GM18909 (cell line): Measurements from ENCODE around the gene KAZALD1.

Experiments
- ATAC-seq: cut with Tn5 transposase; IDR thresholded peaks from one replicate; pipeline ENCODE4 v1.9.1; 2021; ENCODE audit warnings: mild to moderate bottlenecking; ENCODE audit not compliant: unreplicated experiment, poor library complexity

The KAZALD1 gene

DNA sequence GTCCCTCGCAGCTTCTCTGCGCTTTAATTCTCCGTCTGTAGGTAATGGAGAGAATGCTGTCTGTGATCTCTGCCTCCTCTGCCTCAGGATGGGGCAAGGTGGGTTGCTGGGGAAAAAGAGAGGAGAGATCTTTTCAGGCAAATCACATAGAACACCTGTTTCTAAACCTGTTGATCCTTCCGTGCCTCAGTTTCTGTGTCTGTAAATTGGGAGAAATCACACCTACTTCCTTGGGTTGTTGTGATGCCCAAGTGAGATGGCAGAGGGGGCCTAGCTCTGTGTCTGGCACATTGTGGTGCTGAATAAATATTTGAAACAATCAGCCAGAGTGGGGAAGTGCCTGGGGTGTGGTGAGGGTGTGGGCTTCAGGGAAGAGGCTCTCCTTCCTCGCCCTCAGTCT, 28.8 kb downstream of the KAZALD1 start:
- no peak for ATAC-seq

GRCh38 chr10:101091546-101092290, 29.9 kb downstream of the KAZALD1 start:
- ATAC-seq: no peak

DNA sequence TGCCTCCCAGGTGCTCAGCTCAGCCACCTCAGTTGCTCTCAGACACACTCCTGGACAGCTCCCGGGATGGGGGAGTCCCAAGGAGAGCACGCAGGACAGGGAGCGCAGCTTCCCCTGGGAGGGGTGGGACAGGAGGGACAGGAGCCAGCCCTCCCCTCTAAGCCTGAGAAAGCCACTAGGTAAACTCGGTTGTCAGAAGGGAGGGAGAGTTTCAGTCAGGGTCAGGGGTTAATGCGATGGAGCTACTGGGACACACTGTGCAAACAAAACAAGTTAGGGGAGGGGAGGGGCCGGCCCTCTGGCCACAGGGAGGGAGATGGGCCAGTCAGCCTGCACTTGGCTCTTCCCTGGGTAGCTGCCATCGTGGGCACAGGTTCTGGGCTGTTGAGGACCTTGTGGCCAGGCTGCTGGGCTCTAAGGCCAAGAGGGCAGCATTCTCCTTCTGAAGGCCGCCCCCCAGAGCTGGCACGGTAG, 31.1 kb downstream of the KAZALD1 start:
- ATAC-seq: no peak

DNA sequence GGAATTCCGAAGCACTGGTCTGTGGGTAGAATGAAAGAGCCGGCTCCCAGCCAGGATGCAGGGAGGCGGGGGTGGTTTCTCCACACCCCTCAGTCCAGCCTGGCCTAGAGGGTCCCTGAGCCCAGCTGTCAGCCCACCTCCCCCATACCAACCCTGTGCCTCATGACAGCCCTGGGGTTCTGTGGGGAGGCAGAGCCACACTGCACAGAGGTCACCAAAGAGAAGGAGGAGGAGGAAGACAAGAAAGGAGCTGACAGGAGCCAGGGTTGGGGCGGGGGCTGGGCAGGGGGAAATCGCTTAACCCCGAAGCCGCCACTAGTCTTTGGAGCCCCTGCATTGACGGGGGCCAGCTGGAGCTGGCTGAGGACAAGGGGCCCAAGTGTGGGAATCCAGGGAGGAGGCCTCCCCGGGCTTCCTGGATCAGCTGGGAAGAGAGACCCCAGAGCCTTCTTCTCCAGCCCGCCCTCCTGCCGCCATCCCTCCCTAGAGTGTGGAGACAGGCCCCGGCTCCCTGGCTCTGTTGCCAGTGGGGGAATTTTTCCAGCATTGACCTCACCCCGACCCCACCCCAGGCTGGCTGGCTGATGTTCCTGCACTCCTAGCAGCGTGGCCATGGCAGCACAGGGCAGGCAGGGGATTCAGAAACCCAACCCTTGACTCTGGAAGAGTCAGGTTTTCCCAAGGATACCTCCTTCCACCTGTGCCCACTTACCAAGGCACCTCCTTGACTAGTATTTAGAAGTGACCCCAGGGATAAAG, 32.5 kb downstream of the KAZALD1 start:
- ATAC-seq: no peak

GRCh38 chr10:101095004-101095403, 33.2 kb downstream of the KAZALD1 start:
- no peak for ATAC-seq

- peak; percentile 65 for ATAC-seq
Measured at GRCh38 chr10:101095550-101096213, 33.9 kb downstream of the KAZALD1 start.

- ATAC-seq: no peak
Measured at GRCh38 chr10:101096378-101096777, 34.6 kb downstream of the KAZALD1 start.

- ATAC-seq: no peak
Measured at GRCh38 chr10:101097881-101098280, 36.1 kb downstream of the KAZALD1 start.

DNA sequence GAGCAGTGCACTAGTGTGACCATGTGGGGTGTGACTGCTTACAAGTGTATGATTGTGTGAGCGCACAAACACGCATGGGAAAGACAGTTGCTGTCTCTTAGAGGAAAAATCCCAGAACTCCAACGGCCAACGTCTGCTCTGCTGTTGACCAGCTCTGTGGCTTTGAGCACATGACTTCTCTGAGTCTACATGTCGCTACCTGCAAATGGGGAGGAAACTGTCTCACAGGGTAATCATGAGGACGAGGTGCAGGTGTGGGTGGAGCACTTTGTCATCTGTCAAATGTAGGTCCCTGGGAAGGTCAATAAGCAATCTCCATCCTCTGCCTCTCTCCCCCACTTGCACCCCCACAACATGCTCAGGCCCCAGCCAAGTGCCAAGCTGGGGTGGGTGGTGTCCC, 38.1 kb downstream of the KAZALD1 start:
- ATAC-seq: no peak

- ATAC-seq: no peak
Measured at GRCh38 chr10:101101372-101101881, 39.6 kb downstream of the KAZALD1 start.

GRCh38 chr10:101103430-101103829, 41.6 kb downstream of the KAZALD1 start:
- no peak for ATAC-seq

DNA sequence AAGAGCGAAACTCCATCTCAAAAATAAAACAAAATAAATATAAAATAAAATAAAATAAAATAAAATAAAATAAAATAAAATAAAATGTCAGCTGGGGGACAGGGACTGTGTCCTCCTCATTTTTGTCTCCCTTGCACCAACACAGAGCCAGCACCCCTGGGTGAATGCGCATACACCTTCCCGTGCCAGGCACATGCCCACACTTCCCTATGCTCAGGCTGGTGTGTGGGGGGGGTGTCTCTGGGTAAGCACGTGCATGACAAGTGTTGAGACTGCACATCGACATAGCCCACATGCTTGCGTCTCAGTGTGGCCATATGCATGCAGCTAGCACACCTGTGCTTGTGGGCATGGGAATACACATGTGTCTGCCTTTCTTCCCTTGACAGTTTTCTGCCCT, 44.6 kb downstream of the KAZALD1 start:
- ATAC-seq: no peak

DNA sequence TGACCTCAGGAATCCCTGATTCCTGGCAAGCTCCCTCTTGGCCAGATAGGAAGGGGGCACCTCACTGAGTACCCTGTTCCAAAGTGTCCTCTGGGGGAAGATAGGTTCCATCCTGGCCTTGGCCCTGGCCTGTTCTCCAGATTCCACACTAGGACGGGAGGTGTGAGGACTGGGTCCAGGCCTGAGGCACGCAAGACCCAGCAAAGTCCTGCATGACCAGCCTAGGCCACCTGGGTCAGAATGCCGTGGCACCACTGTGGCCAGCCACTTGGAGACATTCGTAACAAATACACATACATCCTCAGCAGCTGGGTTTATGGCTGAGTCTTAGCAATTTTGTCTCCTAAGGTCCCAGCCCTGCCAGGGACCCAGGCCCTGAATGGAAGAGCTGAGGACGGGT, 46.0 kb downstream of the KAZALD1 start:
- no peak for ATAC-seq

GRCh38 chr10:101110856-101111523, 49.2 kb downstream of the KAZALD1 start:
- ATAC-seq: no peak

- no peak for ATAC-seq
Measured at GRCh38 chr10:101111547-101111946, 49.8 kb downstream of the KAZALD1 start.

- no peak for ATAC-seq
Measured at GRCh38 chr10:101112799-101113594, 51.2 kb downstream of the KAZALD1 start.

DNA sequence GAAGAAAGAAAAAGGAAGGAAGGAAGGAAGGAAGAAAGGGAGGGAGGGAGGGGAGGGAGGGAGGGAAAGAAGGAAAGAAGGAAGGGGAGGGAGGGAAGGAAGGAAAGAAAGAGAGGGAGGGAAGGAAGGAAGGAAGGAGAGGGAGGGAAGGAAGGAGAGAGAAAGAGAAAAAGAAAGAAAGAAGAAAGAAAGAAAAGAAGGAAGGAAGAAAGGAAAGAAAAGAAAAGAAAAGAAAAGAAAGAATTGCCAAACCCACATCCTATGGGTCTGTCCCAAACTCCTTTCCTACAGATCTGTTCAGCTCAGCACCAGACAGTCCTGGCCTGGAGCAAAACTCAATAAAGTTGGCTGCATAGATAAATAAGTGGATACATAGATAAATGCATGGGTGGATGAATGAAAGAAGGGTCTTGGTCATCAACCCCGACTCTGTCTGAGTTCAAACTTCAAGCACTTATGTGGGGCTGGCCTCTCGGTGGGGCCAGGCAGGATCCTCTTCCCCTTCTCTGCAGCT, 52.2 kb downstream of the KAZALD1 start:
- ATAC-seq: no peak

DNA sequence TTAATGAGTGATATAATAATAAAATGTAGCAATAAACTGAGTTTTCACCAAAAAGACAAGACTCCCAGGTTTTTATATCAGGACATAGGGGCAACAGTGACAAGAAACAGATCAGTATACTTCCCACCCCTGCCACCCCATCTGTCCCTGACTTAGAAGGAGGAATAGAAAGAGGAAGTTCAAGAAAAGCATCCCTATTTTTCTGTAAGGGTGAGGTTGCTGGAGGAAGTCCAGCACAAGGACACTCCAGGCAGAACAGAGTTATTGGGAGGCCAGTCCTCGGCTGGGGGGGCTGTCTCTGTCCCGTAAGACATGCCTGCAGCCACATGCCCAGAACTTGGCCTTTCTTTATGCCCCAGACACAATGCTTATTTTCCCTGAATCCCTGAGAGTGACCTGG, 52.9 kb downstream of the KAZALD1 start:
- ATAC-seq: no peak
